HepG2 (cell line): ENCODE results near the gene CD3D. TPM values are rescaled to one million over a fixed set of nuclear protein-coding genes. Genes with fewer than 3 reads are reported as not detected.
A peak's percentile ranks its signal among the peaks of the same experiment; 100 is the strongest.

ENCODE experiments used
- HNRNPH1 ChIP-seq: fragments of 200-400 bp; formaldehyde crosslinking; optimal IDR thresholded peaks from 2 replicates; pipeline ENCODE3; 2017; ENCODE audit warnings: mild to moderate bottlenecking, low read depth, low read length
- IKZF4 ChIP-seq: sonication (generic); formaldehyde crosslinking; IDR thresholded peaks from 2 replicates; pipeline ENCODE4 v1.5.1; 2020; ENCODE audit warnings: borderline replicate concordance, mild to moderate bottlenecking, low read depth, missing genetic modification reagents; ENCODE audit errors: not compliant biosample characterization
- NAIF1 ChIP-seq: sonication (generic); formaldehyde crosslinking; IDR thresholded peaks from 2 replicates; pipeline ENCODE4 v1.5.0; 2020; ENCODE audit warnings: mild to moderate bottlenecking, missing genetic modification reagents, borderline replicate concordance
- NFE2L2 ChIP-seq: fragments of 150-350 bp; IDR thresholded peaks from 2 replicates; pipeline ENCODE4 v1.6.1; 2014; ENCODE audit warnings: low read length
- NR2F1 ChIP-seq, 2 experiments: fragments of 450-650 bp in 1 of 2; formaldehyde crosslinking in 1 of 2; IDR thresholded peaks; 2 replicates each; pipeline versions ENCODE4 v1.5.0 to v1.6.1; 2016 to 2020; ENCODE audit warnings: mild to moderate bottlenecking in 1 of 2, missing compliant biosample characterization in 1 of 2, missing genetic modification reagents in 1 of 2, moderate library complexity in 1 of 2
- POLR2AphosphoS5 ChIP-seq: IDR thresholded peaks from 2 replicates; pipeline ENCODE4 v1.6.1; 2012; ENCODE audit warnings: low read depth, low read length
- PPARG ChIP-seq: conservative IDR thresholded peaks from 2 replicates; pipeline ENCODE4 v1.6.1; 2016; ENCODE audit warnings: missing biosample characterization, missing genetic modification reagents
- ZFP82 ChIP-seq: sonication (generic); formaldehyde crosslinking; IDR thresholded peaks from 2 replicates; pipeline ENCODE4 v1.5.1; 2020; ENCODE audit warnings: mild to moderate bottlenecking, missing genetic modification reagents, borderline replicate concordance
- ZNF138 ChIP-seq: sonication (generic); formaldehyde crosslinking; IDR thresholded peaks from 2 replicates; pipeline ENCODE4 v1.5.0; 2020; ENCODE audit warnings: mild to moderate bottlenecking, low read depth, missing genetic modification reagents
- ZNF253 ChIP-seq: sonication (generic); formaldehyde crosslinking; IDR thresholded peaks from 2 replicates; pipeline ENCODE4 v1.8.0; 2022; ENCODE audit warnings: mild to moderate bottlenecking, missing genetic modification reagents, borderline replicate concordance
- ZNF773 ChIP-seq: sonication (generic); formaldehyde crosslinking; IDR thresholded peaks from 2 replicates; pipeline ENCODE4 v1.4.0; 2020; ENCODE audit warnings: missing genetic modification reagents, borderline replicate concordance
- polyA plus RNA-seq, 8 experiments: library from polyadenylated mRNA; depleted of rRNA in 3 of 8; stranded (reverse) in 7 of 8; unstranded in 1 of 8; fragments of >200 nt; fragmentation: Illumina TruSeq in 4 of 8; extraction: Trizol in 4 of 8; gene quantifications; 2 replicates each; pipeline versions ENCODE4 v1.2.1 to v1.2.3, GENCODE V29; 2011 to 2016; ENCODE audit warnings: low read depth in 4 of 8, missing spikeins in 1 of 8, mixed read lengths in 1 of 8; ENCODE audit not compliant: insufficient read depth in 1 of 8
- total RNA-seq, 5 experiments: library from RNA; depleted of rRNA; stranded (reverse); fragments of >200 nt; fragmentation: Illumina TruSeq; extraction: Trizol; gene quantifications; 2 replicates each; pipeline ENCODE4 v1.2.3, GENCODE V29; 2016; ENCODE audit warnings: low read depth in 1 of 5
- TF ChIP-seq, protein P1 (sequence below): sonication (generic); formaldehyde crosslinking; IDR thresholded peaks from 2 replicates; pipeline ENCODE4 v1.8.1; 2023; ENCODE audit warnings: mild to moderate bottlenecking, missing genetic modification reagents, borderline replicate concordance
- TF ChIP-seq, protein P2 (sequence below): sonication (generic); formaldehyde crosslinking; IDR thresholded peaks from 2 replicates; pipeline ENCODE4 v1.4.0; 2020; ENCODE audit warnings: missing genetic modification reagents
- TF ChIP-seq, protein P3 (sequence below): sonication (generic); formaldehyde crosslinking; IDR thresholded peaks from 2 replicates; pipeline ENCODE4 v1.4.0; 2020; ENCODE audit warnings: mild to moderate bottlenecking, missing genetic modification reagents
- TF ChIP-seq, protein P4 (sequence below): sonication (generic); formaldehyde crosslinking; IDR thresholded peaks from 2 replicates; pipeline ENCODE4 v1.4.0; 2020; ENCODE audit warnings: mild to moderate bottlenecking, low read depth, missing genetic modification reagents
- TF ChIP-seq, protein P5 (sequence below): sonication (generic); formaldehyde crosslinking; IDR thresholded peaks from 2 replicates; pipeline ENCODE4 v1.4.0; 2020; ENCODE audit warnings: missing genetic modification reagents

CD3D gene
- total and polyA plus RNA-seq, 2 of the 13 experiments (the other 11 are each of a cell fraction or from before 2014, with no cell fraction given), result 0.66 to 6.6 TPM

DNA sequence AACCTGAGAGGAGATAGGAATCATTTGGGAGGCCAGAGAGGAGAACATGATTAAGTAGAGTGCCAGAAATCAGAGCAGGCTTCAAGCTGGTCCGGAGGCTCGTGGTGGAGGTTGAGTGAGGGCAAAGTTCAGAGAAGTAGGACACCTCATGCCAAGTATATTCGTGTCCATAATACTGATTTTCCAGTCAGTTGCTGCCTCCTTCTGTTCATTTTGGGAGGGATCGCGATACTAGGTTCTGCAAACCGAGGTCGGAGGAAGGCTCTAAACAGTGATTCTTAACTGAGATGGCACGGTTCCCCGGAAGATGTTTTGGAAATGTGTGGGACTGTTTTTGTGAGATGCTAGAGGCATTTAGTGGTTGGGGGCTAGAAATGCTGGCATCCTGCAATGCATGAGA is 51.6 kb downstream of the CD3D start (continued):
- TF ChIP-seq ZNF773 (no peak), HNRNPH1 (no peak), ZFP82 (CRISPR knock-in tag) (no peak), POLR2AphosphoS5 (no peak), PPARG (peak; percentile 77), NR2F1 (CRISPR knock-in tag; IDR thresholded peaks at IDR 0.05) (0 out of 4 replicates have a peak, but pooled peaks have one; percentile 30 to 33), NFE2L2 (no peak), IKZF4 (CRISPR knock-in tag) (no peak), ZNF138 (no peak), ZNF253 (CRISPR knock-in tag) (no peak), NAIF1 (CRISPR knock-in tag) (no peak)
- TF ChIP-seq, protein P1, sequence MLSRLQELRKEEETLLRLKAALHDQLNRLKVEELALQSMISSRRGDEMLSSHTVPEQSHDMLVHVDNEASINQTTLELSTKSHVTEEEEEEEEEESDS (CRISPR knock-in tag), result no peak
- TF ChIP-seq, protein P2, sequence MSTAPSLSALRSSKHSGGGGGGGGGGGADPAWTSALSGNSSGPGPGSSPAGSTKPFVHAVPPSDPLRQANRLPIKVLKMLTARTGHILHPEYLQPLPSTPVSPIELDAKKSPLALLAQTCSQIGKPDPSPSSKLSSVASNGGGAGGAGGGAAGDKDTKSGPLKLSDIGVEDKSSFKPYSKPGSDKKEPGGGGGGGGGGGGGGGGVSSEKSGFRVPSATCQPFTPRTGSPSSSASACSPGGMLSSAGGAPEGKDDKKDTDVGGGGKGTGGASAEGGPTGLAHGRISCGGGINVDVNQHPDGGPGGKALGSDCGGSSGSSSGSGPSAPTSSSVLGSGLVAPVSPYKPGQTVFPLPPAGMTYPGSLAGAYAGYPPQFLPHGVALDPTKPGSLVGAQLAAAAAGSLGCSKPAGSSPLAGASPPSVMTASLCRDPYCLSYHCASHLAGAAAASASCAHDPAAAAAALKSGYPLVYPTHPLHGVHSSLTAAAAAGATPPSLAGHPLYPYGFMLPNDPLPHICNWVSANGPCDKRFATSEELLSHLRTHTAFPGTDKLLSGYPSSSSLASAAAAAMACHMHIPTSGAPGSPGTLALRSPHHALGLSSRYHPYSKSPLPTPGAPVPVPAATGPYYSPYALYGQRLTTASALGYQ (CRISPR knock-in tag), result no peak
- TF ChIP-seq, protein P3, sequence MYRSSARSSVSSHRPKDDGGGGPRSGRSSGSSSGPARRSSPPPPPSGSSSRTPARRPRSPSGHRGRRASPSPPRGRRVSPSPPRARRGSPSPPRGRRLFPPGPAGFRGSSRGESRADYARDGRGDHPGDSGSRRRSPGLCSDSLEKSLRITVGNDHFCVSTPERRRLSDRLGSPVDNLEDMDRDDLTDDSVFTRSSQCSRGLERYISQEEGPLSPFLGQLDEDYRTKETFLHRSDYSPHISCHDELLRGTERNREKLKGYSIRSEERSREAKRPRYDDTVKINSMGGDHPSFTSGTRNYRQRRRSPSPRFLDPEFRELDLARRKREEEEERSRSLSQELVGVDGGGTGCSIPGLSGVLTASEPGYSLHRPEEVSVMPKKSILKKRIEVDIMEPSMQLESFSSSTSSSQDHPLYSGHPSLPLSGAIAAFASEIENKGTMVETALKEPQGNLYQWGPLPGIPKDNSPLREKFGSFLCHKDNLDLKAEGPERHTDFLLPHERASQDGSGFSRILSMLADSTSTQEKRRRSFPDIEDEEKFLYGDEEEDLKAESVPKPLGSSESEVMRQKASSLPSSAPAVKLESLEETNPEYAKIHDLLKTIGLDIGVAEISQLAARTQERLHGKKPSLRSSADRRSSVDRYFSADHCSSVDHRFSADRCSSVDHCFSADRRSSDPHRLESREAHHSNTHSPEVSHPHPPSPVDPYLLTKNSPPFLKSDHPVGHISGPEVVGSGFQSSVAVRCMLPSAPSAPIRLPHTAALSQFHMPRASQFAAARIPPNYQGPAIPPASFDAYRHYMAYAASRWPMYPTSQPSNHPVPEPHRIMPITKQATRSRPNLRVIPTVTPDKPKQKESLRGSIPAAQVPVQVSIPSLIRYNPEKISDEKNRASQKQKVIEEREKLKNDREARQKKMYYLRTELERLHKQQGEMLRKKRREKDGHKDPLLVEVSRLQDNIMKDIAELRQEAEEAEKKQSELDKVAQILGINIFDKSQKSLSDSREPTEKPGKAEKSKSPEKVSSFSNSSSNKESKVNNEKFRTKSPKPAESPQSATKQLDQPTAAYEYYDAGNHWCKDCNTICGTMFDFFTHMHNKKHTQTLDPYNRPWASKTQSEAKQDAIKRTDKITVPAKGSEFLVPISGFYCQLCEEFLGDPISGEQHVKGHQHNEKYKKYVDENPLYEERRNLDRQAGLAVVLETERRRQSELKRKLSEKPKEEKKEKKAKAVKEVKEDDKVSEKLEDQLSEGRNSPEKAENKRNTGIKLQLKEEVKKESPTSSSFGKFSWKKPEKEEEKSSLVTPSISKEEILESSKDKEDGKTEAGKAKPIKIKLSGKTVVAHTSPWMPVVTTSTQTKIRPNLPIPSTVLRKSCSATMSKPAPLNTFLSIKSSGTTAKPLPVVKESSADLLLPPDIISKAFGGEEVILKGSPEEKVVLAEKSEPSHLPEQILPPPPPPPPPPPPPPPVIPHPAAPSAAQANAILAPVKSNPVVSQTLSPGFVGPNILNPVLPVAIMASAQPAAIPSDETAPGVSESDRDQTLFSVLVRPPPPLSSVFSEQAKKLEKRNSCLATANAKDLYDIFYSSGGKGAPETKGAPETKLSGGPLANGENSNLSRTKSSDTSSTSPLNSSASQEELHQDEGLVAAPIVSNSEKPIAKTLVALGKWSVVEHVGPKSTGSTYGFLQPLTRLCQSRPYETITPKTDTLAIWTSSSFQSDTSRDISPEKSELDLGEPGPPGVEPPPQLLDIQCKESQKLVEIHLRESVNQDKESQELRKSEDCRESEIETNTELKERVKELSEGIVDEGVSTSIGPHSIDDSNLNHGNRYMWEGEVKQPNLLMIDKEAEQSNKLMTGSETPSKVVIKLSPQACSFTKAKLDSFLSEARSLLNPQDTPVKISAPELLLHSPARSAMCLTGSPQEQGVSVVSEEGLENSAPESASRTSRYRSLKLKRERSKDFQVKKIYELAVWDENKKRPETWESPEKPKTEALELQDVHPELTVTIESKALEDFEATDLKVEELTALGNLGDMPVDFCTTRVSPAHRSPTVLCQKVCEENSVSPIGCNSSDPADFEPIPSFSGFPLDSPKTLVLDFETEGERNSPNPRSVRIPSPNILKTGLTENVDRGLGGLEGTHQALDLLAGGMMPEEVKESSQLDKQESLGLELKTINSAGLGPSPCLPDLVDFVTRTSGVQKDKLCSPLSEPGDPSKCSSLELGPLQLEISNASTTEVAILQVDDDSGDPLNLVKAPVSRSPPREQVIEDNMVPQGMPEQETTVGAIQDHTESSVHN, result no peak
- TF ChIP-seq, protein P4, sequence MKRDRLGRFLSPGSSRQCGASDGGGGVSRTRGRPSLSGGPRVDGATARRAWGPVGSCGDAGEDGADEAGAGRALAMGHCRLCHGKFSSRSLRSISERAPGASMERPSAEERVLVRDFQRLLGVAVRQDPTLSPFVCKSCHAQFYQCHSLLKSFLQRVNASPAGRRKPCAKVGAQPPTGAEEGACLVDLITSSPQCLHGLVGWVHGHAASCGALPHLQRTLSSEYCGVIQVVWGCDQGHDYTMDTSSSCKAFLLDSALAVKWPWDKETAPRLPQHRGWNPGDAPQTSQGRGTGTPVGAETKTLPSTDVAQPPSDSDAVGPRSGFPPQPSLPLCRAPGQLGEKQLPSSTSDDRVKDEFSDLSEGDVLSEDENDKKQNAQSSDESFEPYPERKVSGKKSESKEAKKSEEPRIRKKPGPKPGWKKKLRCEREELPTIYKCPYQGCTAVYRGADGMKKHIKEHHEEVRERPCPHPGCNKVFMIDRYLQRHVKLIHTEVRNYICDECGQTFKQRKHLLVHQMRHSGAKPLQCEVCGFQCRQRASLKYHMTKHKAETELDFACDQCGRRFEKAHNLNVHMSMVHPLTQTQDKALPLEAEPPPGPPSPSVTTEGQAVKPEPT, result no peak
- TF ChIP-seq, protein P5, sequence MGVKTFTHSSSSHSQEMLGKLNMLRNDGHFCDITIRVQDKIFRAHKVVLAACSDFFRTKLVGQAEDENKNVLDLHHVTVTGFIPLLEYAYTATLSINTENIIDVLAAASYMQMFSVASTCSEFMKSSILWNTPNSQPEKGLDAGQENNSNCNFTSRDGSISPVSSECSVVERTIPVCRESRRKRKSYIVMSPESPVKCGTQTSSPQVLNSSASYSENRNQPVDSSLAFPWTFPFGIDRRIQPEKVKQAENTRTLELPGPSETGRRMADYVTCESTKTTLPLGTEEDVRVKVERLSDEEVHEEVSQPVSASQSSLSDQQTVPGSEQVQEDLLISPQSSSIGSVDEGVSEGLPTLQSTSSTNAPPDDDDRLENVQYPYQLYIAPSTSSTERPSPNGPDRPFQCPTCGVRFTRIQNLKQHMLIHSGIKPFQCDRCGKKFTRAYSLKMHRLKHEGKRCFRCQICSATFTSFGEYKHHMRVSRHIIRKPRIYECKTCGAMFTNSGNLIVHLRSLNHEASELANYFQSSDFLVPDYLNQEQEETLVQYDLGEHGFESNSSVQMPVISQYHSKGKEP (CRISPR knock-in tag), result no peak
